Measurements from ENCODE around the gene OR52N1.

DNA sequence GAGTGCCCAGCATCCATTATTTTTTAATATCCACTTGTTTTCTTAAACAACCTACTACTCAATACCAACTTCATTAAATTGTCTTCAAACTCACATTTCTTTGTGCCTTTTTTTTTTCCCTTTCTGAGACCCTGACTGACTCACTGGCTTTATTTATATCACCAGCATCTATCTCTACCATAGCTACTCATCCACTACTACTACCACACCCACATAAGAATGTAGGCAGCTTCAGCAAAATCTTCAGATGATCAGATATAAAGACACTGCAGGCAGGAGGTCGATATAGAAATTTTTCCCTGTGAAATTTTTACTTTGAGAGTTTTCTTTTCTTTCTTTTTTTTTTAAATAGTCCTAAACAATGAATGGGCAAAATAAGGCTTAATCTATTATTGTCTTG is 52.6 kb downstream of the OR52N1 start:
- TF ChIP-seq RAD21 (IDR thresholded peaks at IDR 0.05; ENCODE audit: low read depth) (no peak), EP300 (IDR thresholded peaks at IDR 0.05; ENCODE audit: borderline replicate concordance) (no peak), TAF1 (IDR thresholded peaks at IDR 0.05; ENCODE audit: low read depth) (no peak), TCF12 (IDR thresholded peaks at IDR 0.05; ENCODE audit: low read depth) (no peak), ZBTB7A (IDR thresholded peaks at IDR 0.05; ENCODE audit: low read depth) (no peak), CREB1 (IDR thresholded peaks at IDR 0.05; ENCODE audit: low read depth) (no peak), TEAD4 (IDR thresholded peaks at IDR 0.05) (no peak), FOXM1 (IDR thresholded peaks at IDR 0.05; ENCODE audit: borderline replicate concordance, low read depth) (no peak)
- TF ChIP-seq, protein P1, sequence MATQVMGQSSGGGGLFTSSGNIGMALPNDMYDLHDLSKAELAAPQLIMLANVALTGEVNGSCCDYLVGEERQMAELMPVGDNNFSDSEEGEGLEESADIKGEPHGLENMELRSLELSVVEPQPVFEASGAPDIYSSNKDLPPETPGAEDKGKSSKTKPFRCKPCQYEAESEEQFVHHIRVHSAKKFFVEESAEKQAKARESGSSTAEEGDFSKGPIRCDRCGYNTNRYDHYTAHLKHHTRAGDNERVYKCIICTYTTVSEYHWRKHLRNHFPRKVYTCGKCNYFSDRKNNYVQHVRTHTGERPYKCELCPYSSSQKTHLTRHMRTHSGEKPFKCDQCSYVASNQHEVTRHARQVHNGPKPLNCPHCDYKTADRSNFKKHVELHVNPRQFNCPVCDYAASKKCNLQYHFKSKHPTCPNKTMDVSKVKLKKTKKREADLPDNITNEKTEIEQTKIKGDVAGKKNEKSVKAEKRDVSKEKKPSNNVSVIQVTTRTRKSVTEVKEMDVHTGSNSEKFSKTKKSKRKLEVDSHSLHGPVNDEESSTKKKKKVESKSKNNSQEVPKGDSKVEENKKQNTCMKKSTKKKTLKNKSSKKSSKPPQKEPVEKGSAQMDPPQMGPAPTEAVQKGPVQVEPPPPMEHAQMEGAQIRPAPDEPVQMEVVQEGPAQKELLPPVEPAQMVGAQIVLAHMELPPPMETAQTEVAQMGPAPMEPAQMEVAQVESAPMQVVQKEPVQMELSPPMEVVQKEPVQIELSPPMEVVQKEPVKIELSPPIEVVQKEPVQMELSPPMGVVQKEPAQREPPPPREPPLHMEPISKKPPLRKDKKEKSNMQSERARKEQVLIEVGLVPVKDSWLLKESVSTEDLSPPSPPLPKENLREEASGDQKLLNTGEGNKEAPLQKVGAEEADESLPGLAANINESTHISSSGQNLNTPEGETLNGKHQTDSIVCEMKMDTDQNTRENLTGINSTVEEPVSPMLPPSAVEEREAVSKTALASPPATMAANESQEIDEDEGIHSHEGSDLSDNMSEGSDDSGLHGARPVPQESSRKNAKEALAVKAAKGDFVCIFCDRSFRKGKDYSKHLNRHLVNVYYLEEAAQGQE (IDR thresholded peaks at IDR 0.05; ENCODE audit: low read depth): no peak
- TF ChIP-seq, protein P2, sequence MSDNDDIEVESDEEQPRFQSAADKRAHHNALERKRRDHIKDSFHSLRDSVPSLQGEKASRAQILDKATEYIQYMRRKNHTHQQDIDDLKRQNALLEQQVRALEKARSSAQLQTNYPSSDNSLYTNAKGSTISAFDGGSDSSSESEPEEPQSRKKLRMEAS (IDR thresholded peaks at IDR 0.05): no peak
- TF ChIP-seq, protein P3, sequence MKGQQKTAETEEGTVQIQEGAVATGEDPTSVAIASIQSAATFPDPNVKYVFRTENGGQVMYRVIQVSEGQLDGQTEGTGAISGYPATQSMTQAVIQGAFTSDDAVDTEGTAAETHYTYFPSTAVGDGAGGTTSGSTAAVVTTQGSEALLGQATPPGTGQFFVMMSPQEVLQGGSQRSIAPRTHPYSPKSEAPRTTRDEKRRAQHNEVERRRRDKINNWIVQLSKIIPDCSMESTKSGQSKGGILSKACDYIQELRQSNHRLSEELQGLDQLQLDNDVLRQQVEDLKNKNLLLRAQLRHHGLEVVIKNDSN (IDR thresholded peaks at IDR 0.05): no peak
